ENCODE data around the gene GPX4.
"Not testable (repeated sequence)": the region's sequence is repeated elsewhere in the genome, so short reads cannot be mapped to it uniquely, and the experiment has no call there.

Gene GPX4

GRCh38 chr19:1103132-1103707 lies 574 bp upstream of the GPX4 start:
- no peak for DNase-seq

- DNase-seq = peak; percentile 80
Measured at GRCh38 chr19:1104311-1105007, 665 bp downstream of the GPX4 start.

DNA sequence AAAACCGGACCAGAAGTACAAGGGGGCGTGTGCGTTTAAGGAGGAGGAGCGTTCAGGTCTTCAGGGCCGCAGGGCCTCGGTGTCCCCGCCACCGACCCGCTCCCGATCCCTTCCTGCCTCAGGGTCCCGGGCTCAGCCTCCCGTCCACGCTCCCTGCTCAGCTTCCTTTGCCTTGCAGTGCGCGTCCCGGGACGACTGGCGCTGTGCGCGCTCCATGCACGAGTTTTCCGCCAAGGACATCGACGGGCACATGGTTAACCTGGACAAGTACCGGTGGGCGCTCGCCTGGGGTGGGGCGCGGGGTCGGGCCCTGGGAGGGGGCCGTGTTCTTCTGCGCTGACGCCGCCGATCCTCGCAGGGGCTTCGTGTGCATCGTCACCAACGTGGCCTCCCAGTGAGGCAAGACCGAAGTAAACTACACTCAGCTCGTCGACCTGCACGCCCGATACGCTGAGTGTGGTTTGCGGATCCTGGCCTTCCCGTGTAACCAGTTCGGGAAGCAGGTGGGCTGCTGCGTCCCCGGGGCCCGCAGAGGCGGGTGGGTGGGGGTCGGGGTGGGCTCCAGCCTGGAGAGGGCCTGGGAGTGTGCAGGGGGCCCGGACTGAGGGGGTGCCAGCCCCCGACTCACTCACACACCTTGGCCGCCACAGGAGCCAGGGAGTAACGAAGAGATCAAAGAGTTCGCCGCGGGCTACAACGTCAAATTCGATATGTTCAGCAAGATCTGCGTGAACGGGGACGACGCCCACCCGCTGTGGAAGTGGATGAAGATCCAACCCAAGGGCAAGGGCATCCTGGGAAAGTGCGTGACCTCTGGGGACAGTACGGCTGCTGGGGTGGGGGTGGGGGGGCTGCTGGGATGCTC lies 1.4 kb downstream of the GPX4 start:
- DNase-seq = no peak

DNA sequence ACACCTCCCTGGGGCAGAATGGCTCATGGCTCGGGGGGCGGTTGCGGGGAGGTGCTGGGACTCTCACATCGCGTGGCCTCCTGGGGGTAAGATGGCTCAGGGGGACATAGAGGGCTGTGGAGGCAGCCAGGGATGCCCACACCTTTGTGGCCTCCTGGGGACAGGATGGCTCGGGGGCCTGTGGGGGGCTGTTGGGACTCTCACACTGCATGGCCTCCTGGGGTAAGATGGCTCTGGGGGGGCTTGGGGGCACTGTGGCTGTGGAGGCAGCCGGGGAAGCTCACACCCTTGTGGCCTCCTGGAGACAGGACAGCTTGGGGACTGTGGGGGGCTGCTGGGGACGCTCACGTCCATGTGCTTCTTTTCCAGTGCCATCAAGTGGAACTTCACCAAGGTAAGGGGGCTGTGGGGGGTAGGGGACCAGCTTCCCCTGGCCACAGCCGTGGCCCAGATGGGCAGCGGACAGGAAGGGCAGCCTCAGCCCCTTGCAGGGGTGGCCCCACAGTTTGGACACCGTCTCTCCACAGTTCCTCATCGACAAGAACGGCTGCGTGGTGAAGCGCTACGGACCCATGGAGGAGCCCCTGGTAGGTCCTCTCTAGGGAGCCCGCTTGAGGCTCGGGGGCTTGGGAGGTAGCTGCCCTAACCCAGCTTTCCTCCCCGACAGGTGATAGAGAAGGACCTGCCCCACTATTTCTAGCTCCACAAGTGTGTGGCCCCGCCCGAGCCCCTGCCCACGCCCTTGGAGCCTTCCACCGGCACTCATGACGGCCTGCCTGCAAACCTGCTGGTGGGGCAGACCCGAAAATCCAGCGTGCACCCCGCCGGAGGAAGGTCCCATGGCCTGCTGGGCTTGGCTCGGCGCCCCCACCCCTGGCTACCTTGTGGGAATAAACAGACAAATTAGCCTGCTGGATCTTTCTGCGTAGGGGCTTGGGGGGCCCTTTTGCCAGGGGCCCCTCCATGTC lies 2.4 kb downstream of the GPX4 start:
- DNase-seq = no peak

DNA sequence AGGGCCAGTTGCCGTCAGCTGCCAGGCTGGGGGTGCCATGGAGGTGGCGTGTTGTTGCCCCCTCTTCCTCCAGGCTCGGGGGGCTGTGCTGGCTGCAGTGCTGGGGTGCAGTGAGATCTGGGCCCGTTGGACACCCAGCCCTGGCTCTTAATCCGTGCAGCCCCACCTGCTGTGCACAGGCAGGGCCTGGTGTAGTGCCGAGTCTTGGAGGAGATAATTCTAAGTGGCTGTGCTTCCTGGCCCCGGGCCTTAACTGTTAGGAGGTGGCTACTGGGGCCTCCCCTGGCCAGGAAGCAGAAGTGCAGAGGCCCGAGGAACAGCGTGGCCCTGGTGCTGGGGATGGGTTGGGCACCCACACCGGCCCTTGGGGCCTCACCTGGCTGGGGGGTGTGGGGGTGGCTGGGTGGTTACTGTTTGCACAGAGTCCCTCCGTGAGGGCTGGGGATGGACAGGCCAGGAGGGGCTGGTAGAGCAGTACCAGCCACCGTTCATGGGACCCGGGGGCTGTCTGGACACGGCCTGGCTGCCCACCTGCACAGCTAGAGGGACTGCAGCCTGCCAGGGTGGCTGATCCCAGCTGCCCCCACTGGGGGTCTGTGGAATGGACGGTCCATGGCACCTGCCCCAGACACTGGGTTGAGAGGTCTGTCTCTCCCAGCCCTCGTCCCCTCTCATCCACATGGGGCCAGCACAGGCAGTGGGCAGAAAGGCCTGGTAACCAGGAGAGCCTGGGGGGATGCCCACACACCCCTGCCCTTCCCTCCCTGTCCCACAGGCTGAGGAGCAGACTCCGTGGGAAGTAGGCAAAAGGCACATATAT lies 3.3 kb downstream of the GPX4 start:
- no peak for DNase-seq

DNA sequence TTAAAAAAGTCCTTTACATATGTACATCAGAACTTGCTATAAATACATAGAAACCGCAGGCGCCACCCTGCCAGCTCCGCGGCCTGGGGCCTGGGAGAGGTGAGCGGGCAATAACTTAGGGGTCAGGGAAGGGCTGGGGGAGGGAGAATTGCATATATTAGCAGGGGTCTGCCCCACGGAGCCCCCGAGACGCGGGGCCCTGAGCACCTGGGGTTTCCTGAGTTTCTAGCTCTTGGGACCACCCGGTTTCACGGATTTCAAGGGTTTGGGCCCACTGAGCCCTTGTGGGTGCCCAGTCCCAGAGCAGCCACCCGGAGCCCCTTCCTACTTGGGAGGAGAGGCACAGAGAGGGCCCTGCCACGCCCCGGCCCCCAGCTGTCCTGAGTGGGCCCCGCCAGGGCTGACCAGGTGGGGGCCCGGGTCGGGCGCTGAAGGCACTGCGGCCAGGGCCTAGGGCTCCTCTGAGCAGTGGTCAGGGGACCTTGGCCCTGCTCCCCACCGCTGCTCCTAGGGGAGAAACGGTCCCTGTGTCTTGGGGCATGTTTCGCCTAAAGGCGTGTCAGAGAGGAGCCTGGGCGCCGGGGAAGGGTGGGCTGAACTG lies 4.0 kb downstream of the GPX4 start:
- DNase-seq = no peak

GRCh38 chr19:1108291-1109031 lies 4.7 kb downstream of the GPX4 start:
- no peak for DNase-seq

DNA sequence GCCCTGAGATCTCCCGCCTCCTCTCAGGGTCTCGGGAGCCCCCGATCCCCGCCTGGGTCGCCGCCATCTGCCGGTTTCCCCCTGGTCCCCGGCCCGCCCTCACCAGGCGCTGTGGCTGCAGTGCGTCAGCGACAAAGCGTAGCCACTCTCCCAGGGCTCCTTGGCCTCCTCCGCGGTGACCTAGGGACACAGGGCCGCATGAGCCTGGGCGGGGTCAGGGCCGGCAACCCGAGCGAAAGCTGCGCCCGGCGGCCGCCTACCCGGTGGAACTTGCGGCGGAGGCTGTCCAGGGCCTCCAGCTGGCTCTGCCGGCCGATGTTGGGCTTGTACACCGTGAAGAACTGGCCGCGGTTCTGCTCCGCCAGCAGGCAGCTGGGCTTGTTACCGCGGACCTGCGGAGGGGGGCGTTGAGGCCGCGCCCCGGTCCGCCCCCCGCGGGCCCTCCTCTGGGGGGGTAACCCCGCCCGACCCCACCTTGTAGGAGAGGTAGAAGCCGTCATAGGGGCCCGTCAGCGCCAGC lies 5.3 kb downstream of the GPX4 start:
- DNase-seq = no peak

DNA sequence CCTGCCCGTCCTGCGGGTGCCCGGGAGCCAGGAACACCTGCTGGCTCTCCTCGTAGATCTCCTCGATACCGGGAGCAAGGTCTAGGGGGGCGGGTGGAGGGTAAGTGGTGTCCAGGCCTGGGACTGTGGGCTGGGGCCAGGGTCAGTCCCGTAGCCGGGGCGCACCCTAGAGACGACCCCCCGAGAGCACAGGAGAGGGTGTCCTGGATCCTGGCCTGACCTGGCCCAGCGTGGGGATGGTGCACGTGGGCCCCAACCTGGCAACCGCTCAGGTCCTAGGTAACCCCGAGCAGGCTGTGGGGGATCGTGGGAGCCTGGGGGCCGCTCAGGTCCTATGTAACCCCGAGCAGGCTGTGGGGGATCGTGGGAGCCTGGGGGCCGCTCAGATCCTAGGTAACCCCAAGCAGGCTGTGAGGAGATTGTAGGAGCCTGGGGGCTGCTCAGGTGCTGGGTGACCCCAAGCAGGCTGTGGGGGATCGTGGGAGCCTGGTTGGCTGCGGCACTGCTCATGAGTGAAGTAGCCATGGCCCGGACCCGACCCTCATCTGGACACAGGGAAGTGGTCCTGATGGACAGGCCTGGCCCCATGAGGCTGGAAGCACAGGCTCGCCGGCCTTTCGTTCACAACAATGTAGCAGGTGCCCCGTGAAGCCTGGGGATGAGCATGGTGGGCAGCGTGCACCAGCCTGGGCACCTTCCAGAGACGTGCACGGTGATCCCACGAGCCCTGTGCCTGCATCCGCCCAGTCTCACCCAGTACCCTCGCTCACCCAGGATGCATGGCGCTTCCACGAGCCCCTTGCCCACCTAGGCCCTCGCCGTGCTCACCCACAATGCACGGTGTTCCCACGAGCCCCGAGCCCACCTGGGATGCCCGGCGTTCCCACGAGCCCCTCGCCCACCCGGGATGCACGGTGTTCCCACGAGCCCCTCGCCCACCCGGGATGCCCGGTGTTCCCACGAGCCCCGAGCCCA lies 6.2 kb downstream of the GPX4 start:
- no peak for DNase-seq

DNA sequence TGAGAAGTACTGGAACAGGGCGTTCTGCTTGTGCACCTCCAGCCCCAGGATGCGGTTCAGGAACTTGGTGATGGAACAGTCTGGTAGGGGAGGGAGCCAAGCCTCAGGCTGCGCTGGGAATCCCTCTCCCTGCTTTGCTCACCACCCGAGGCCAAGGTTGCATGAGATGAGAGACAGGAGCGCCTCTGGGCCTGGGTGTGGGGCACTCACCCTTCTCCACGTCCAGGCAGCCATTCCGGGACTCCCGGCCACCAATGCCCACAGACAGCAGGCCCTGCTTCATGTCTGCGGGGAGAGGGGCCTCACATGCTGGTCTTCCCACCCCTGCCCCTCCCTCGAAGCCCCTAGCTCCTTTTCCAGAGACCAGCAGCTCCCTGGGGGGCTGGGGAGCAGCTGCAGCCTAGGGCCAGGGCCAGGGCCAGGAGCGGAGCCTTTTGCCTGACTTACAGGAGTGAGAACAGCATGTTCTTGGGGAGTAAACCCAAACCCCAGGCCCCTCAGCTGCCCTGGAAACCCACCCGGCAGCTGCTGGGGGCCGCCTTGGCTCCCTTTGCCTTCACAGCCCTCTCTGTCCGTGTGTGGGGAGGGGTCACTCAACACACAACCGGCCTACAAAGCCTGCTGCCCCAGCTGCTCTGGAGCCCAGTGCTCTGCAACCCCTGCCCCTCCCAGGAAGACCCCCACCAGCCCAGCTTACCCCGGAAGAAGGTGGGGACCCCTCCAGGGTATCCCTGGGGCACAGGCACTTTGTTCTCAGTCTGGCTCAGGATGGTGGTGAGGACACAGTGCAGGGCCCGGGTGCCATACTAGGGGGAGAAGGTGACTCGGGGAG lies 7.2 kb downstream of the GPX4 start:
- no peak for DNase-seq

DNA sequence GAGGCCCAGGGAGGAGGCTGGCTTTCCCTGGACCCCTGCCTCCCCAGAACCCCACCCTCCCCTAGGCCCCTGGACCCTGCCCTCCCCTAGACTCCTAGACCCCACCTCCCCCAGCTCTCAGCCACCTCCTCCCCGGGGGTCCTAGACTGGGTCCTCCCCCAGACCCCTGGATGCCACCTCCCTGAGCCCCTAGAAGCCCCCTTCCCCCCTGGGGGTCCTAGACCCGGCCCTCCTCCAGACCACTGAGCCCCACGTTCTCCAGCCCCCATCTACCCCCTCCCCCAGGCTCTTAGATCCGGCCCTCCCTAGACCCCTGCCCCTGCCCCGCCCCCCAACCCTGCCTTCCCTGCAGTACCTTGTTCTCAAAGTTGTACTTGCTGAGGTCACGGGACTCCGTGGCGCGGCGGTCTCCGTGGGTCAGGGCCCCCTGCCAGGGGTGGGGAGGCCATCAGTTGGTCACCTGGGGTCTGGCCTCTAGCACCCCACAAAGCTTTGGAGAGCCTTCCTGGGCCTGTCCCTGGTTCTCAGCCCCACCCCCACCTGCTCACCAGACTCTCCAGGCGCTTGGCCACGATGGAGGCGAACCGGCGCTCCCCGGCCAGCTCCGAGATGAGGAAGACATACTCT lies 8.0 kb downstream of the GPX4 start:
- no peak for DNase-seq

- DNase-seq = no peak
Measured at GRCh38 chr19:1112268-1113029, 8.7 kb downstream of the GPX4 start.

DNA sequence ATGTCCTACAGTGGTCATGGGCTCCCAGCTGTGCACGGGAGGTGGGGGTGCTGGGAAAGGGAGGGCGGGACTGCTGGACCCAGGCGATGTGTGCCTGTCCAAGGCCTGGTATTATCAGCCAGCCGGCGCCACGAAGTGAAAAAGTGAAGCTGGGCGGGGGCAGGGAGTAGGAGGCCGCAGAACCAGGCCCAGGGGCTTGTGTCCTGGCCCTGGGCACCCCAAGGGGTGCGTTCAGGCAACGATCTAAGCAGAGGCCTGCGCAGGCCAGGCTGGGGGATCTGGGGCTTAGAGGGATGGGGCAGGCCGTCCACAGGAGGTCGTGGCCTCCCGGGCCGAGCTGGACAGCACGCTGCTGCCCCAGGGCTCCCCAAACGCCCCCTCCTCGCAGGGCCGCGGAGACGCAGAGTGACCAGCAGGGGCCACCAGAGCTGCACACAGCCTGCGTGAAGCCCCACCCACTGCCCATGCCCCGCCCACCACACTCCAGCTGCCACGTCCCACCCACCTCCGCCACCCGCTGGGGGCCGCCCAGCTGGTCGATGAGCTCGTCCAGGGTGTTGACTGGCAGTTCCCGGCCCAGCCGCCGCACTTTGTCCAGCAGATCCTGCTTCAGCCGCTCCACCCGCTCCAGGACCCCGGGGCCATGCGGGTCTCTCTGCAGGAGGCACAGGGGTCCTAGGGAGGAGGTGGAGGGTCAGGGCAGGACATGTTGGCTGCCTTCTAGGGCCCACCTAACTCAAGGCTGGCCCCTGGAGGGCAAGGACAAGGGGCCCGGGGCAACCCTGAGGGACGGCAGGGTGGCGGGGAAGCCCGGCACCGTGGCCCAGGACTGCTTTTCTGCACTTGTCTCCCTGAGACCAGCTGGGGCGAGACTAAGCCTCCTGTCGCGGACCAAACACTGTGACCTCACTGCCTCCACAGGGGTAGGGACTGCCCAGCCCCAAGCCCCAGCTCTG lies 9.5 kb downstream of the GPX4 start:
- peak; percentile 88 for DNase-seq

GRCh38 chr19:1113986-1114483 lies 10.2 kb downstream of the GPX4 start:
- no peak for DNase-seq

GRCh38 chr19:1114728-1115127 lies 10.9 kb downstream of the GPX4 start:
- DNase-seq = not testable (repeated sequence)

Data from CD4-positive, alpha-beta T cell treated with Interleukin-10 for 1 hour (primary cell).